ENCODE measurements around the gene PRPF8.
"Not testable (repeated sequence)": the region's sequence is repeated elsewhere in the genome, so short reads cannot be mapped to it uniquely, and the experiment has no call there.

The PRPF8 gene

GRCh38 chr17:1688405-1688804, 3.7 kb upstream of the PRPF8 start:
- not testable (repeated sequence) for DNase-seq

GRCh38 chr17:1686086-1686485, 1.4 kb upstream of the PRPF8 start:
- DNase-seq = no peak

GRCh38 chr17:1683459-1683858, 1.2 kb downstream of the PRPF8 start:
- no peak for DNase-seq

GRCh38 chr17:1676401-1676800, 8.3 kb downstream of the PRPF8 start:
- DNase-seq = no peak

GRCh38 chr17:1673041-1673785, 11.5 kb downstream of the PRPF8 start:
- DNase-seq = peak; percentile 41

- not testable (repeated sequence) for DNase-seq
Measured at GRCh38 chr17:1663934-1664333, 20.7 kb downstream of the PRPF8 start.

GRCh38 chr17:1661045-1661444, 23.6 kb downstream of the PRPF8 start:
- no peak for DNase-seq

- no peak for DNase-seq
Measured at GRCh38 chr17:1658100-1658499, 26.6 kb downstream of the PRPF8 start.

GRCh38 chr17:1653735-1654134, 30.9 kb downstream of the PRPF8 start:
- DNase-seq = no peak

- not testable (repeated sequence) for DNase-seq
Measured at GRCh38 chr17:1652794-1653193, 31.9 kb downstream of the PRPF8 start.

- no peak for DNase-seq
Measured at GRCh38 chr17:1651559-1651844, 33.2 kb downstream of the PRPF8 start.

GRCh38 chr17:1650731-1651558, 33.7 kb downstream of the PRPF8 start:
- no peak for DNase-seq

- peak; percentile 50 for DNase-seq
Measured at GRCh38 chr17:1649844-1650501, 34.7 kb downstream of the PRPF8 start, which contains the start of gene RILP. RILP (minus strand) TSS chr17:1649866; CDS start chr17:1649804, 62 bp downstream.

- DNase-seq = peak; percentile 96
Measured at GRCh38 chr17:1648963-1649843, 35.5 kb downstream of the PRPF8 start.

GRCh38 chr17:1648173-1648962, 36.3 kb downstream of the PRPF8 start:
- no peak for DNase-seq

GRCh38 chr17:1647802-1648171, 36.9 kb downstream of the PRPF8 start:
- DNase-seq = no peak

- DNase-seq = no peak
Measured at GRCh38 chr17:1646199-1646875, 38.3 kb downstream of the PRPF8 start.

- DNase-seq = no peak
Measured at GRCh38 chr17:1645207-1646171, 39.2 kb downstream of the PRPF8 start, which contains the start of gene SCARF1. SCARF1 (minus strand) TSS chr17:1645732; CDS start chr17:1645697, 35 bp downstream.

GRCh38 chr17:1644493-1645206, 40.0 kb downstream of the PRPF8 start:
- peak; percentile 63 for DNase-seq
